HFF-Myc (cell line): ENCODE results near the gene XKR8.

Source experiments
- DNase-seq: peaks from one replicate; pipeline ENCODE4 v3.0.0-alpha.2; 2011; ENCODE audit warnings: low read depth; ENCODE audit errors: extremely low read depth
- H3K4me3 ChIP-seq: replicated peaks from 2 replicates; pipeline ENCODE4 v1.5.1; 2011; ENCODE audit warnings: low read depth, mild to moderate bottlenecking, control low read depth, low read length
- TF ChIP-seq, protein P1 (sequence below): IDR thresholded peaks from 2 replicates; pipeline ENCODE4 v1.5.1; 2012; ENCODE audit warnings: mild to moderate bottlenecking, low read depth, low read length, control low read depth; ENCODE audit errors: missing control alignments

The XKR8 gene

GRCh38 chr1:27931759-27932158 lies 28.0 kb upstream of the XKR8 start:
- DNase-seq = no peak
- no peak overlapping the region for H3K4me3 ChIP-seq
- TF ChIP-seq, protein P1, sequence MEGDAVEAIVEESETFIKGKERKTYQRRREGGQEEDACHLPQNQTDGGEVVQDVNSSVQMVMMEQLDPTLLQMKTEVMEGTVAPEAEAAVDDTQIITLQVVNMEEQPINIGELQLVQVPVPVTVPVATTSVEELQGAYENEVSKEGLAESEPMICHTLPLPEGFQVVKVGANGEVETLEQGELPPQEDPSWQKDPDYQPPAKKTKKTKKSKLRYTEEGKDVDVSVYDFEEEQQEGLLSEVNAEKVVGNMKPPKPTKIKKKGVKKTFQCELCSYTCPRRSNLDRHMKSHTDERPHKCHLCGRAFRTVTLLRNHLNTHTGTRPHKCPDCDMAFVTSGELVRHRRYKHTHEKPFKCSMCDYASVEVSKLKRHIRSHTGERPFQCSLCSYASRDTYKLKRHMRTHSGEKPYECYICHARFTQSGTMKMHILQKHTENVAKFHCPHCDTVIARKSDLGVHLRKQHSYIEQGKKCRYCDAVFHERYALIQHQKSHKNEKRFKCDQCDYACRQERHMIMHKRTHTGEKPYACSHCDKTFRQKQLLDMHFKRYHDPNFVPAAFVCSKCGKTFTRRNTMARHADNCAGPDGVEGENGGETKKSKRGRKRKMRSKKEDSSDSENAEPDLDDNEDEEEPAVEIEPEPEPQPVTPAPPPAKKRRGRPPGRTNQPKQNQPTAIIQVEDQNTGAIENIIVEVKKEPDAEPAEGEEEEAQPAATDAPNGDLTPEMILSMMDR = no peak

GRCh38 chr1:27934818-27935549 lies 24.8 kb upstream of the XKR8 start, which contains the start of gene SMPDL3B:
Gene SMPDL3B, plus strand, starts transcription at chr1:27935000. Its CDS starts 184 bp downstream, at chr1:27935184.
- H3K4me3 ChIP-seq = no peak within 1 kb of the TSS; the same call in 1 of the 2 replicates
- TF ChIP-seq, protein P1 = no peak
- DNase-seq = no peak

DNA sequence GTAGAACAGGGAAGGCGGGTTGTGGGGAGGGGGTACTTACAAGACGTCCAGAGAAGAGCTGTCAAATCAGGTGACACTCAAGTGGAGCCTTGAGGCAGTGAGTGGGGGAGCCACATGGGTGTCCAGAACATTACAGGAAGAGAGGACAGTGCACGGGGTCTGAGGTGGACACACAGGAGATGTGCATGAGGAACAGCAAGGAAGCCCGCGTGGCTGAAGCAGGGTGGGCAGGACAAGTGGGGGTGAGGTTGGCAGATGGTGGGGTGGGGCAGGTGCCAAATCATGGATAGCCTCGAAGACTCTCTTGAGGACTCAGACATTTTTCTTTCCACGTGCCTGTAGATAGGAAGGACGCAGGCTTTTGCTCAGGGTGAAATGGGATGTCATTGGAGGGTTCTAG lies 24.1 kb upstream of the XKR8 start:
- TF ChIP-seq, protein P1 = no peak
- H3K4me3 ChIP-seq = no peak overlapping the region
- no peak for DNase-seq

GRCh38 chr1:27936370-27936769 lies 23.4 kb upstream of the XKR8 start:
- no peak for DNase-seq
- no peak overlapping the region for H3K4me3 ChIP-seq
- TF ChIP-seq, protein P1 = no peak

GRCh38 chr1:27937524-27937836 lies 22.3 kb upstream of the XKR8 start:
- no peak overlapping the region for H3K4me3 ChIP-seq
- TF ChIP-seq, protein P1 = no peak
- DNase-seq = no peak

- no peak for DNase-seq
- no peak overlapping the region for H3K4me3 ChIP-seq
Observed at GRCh38 chr1:27938488-27938887, 21.3 kb upstream of the XKR8 start.

More at GRCh38 chr1:27938488-27938887, 21.3 kb upstream of the XKR8 start:
- TF ChIP-seq, protein P1 = no peak
